ENCODE results near the gene CSTF1.
"Not testable (repeated sequence)": the region's sequence is repeated elsewhere in the genome, so short reads cannot be mapped to it uniquely, and the experiment has no call there.

The CSTF1 gene

DNA sequence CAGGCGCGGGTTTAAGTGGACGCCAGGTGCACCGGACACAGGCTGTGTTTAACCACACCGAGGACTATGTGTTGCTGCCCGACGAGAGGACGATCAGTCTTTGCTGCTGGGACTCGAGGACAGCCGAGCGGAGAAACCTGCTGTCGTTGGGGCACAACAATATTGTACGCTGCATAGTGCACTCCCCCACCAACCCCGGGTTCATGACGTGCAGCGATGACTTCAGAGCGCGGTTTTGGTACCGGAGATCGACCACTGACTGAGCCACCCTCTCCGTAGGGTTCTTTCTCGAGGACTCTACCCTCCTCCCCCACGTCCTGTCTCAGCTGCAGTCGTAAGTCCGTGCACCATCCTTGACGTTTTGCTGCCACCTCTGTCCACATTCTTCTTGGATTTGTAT, 11.0 kb downstream of the CSTF1 start:
- H3K27ac ChIP-seq (ENCODE audit: low read length): no peak overlapping the region
- H3K4me3 ChIP-seq (ENCODE audit: low read length): no peak overlapping the region
- H3K36me3 ChIP-seq (replicated peaks; ENCODE audit: insufficient read depth, low read length): peaks cover 23% of the 10 kb centered on the region
- H3K9me3 ChIP-seq (replicated peaks; ENCODE audit: insufficient read depth, low read length): no peaks in the 10 kb centered on the region
- H3F3A ChIP-seq (ENCODE audit: insufficient read depth, low read length): 0 out of 2 replicates have a peak, but pooled peaks cover 3% of the 10 kb centered on the region
- H3K9me2 ChIP-seq (replicated peaks; ENCODE audit: insufficient read depth, low read length): no peaks in the 10 kb centered on the region
- DNase-seq: no peak
- no peak overlapping the region for H2AFZ ChIP-seq (ENCODE audit: low read length)
- TF ChIP-seq EZH2phosphoT487 (IDR thresholded peaks at IDR 0.05; ENCODE audit: low read length) (no peak), CTCF (IDR thresholded peaks at IDR 0.05; ENCODE audit: low read length) (no peak), EZH2 (optimal IDR thresholded peaks at IDR 0.05; ENCODE audit: low read depth, low read length) (no peak)
- no peaks in the 10 kb centered on the region for H4K20me1 ChIP-seq (ENCODE audit: insufficient read depth, low read length)
- H3K79me2 ChIP-seq (ENCODE audit: low read length): peaks cover 50% of the 10 kb centered on the region
- no peak overlapping the region for H3K4me2 ChIP-seq (ENCODE audit: low read depth, low read length)
- H3K4me1 ChIP-seq (ENCODE audit: low read length): no peaks in the 10 kb centered on the region
- no peak overlapping the region for H3K9ac ChIP-seq (ENCODE audit: low read length)
- no peaks in the 10 kb centered on the region for H3K27me3 ChIP-seq (replicated peaks; ENCODE audit: insufficient read depth, low read length)

DNA sequence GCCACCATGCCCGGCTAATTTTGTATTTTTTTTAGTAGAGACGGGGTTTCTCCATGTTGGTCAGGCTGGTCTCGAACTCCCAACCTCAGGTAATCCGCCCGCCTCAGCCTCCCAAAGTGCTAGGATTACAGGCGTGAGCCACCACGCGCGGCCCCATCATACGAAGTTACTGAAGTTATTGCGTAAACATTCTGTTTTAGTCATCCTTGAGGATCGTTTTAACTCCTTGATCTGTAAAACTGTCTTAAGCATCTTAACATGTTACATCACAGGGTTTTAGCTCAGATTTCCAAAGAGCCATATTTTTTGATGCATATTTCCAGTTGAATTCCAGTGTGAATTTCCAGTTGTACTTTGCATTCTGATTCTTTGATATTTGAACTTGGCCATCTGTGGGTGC, 12.9 kb downstream of the CSTF1 start:
- not testable (repeated sequence) for DNase-seq; H3F3A ChIP-seq (ENCODE audit: insufficient read depth, low read length); H4K20me1 ChIP-seq (ENCODE audit: insufficient read depth, low read length); H3K27me3 ChIP-seq (replicated peaks; ENCODE audit: insufficient read depth, low read length); H3K9me3 ChIP-seq (replicated peaks; ENCODE audit: insufficient read depth, low read length); H3K9me2 ChIP-seq (replicated peaks; ENCODE audit: insufficient read depth, low read length); H3K4me2 ChIP-seq (ENCODE audit: low read depth, low read length); H3K27ac ChIP-seq (ENCODE audit: low read length); H2AFZ ChIP-seq (ENCODE audit: low read length); H3K4me1 ChIP-seq (ENCODE audit: low read length); H3K4me3 ChIP-seq (ENCODE audit: low read length); H3K9ac ChIP-seq (ENCODE audit: low read length)
- peaks cover 18% of the 10 kb centered on the region for H3K36me3 ChIP-seq (replicated peaks; ENCODE audit: insufficient read depth, low read length)
- H3K79me2 ChIP-seq (ENCODE audit: low read length): peaks cover 31% of the 10 kb centered on the region

GRCh38 chr20:56406910-56407309, 14.5 kb downstream of the CSTF1 start:
- H3K9me3 ChIP-seq (replicated peaks; ENCODE audit: insufficient read depth, low read length): no peaks in the 10 kb centered on the region
- H4K20me1 ChIP-seq (ENCODE audit: insufficient read depth, low read length): no peaks in the 10 kb centered on the region
- H3K79me2 ChIP-seq (ENCODE audit: low read length): peaks cover 16% of the 10 kb centered on the region
- H3K9me2 ChIP-seq (replicated peaks; ENCODE audit: insufficient read depth, low read length): no peaks in the 10 kb centered on the region
- H3K9ac ChIP-seq (ENCODE audit: low read length): no peak overlapping the region
- H3K27ac ChIP-seq (ENCODE audit: low read length): no peak overlapping the region
- H2AFZ ChIP-seq (ENCODE audit: low read length): no peak overlapping the region
- H3K36me3 ChIP-seq (replicated peaks; ENCODE audit: insufficient read depth, low read length): peaks cover 18% of the 10 kb centered on the region
- no peak for DNase-seq
- H3K4me3 ChIP-seq (ENCODE audit: low read length): no peak overlapping the region
- H3K4me1 ChIP-seq (ENCODE audit: low read length): no peaks in the 10 kb centered on the region
- TF ChIP-seq EZH2 (optimal IDR thresholded peaks at IDR 0.05; ENCODE audit: low read depth, low read length) (no peak), CTCF (IDR thresholded peaks at IDR 0.05; ENCODE audit: low read length) (no peak), EZH2phosphoT487 (IDR thresholded peaks at IDR 0.05; ENCODE audit: low read length) (no peak)
- H3K27me3 ChIP-seq (replicated peaks; ENCODE audit: insufficient read depth, low read length): no peaks in the 10 kb centered on the region
- no peak overlapping the region for H3K4me2 ChIP-seq (ENCODE audit: low read depth, low read length)
- H3F3A ChIP-seq (ENCODE audit: insufficient read depth, low read length): no peaks in the 10 kb centered on the region

DNA sequence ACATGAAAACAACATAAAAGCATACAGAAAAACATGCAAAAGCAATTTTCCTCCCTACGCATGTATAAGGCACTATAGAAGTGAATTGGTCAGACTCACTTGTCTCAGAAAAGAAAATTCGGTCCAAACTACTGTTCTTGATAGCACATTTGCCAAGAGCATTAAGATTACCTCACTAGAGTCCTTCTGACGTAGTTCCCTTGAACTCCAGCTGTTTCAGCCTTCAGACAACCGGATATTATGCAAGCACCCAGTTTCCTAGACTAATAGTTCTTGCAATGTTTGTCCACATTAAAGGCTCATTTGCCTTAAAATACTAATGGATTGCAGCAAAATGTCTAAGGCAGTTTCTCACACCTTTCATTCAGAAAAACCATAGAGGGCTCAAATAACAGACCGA, 17.1 kb downstream of the CSTF1 start:
- H3K79me2 ChIP-seq (ENCODE audit: low read length): peaks cover 8% of the 10 kb centered on the region
- H4K20me1 ChIP-seq (ENCODE audit: insufficient read depth, low read length): no peaks in the 10 kb centered on the region
- H3K27me3 ChIP-seq (replicated peaks; ENCODE audit: insufficient read depth, low read length): no peaks in the 10 kb centered on the region
- H3K36me3 ChIP-seq (replicated peaks; ENCODE audit: insufficient read depth, low read length): peaks cover 7% of the 10 kb centered on the region
- no peaks in the 10 kb centered on the region for H3F3A ChIP-seq (ENCODE audit: insufficient read depth, low read length)
- TF ChIP-seq EZH2 (optimal IDR thresholded peaks at IDR 0.05; ENCODE audit: low read depth, low read length) (no peak), EZH2phosphoT487 (IDR thresholded peaks at IDR 0.05; ENCODE audit: low read length) (no peak), CTCF (IDR thresholded peaks at IDR 0.05; ENCODE audit: low read length) (no peak)
- no peak overlapping the region for H3K4me2 ChIP-seq (ENCODE audit: low read depth, low read length)
- H3K4me1 ChIP-seq (ENCODE audit: low read length): no peaks in the 10 kb centered on the region
- H2AFZ ChIP-seq (ENCODE audit: low read length): no peak overlapping the region
- no peak overlapping the region for H3K27ac ChIP-seq (ENCODE audit: low read length)
- no peaks in the 10 kb centered on the region for H3K9me2 ChIP-seq (replicated peaks; ENCODE audit: insufficient read depth, low read length)
- H3K9me3 ChIP-seq (replicated peaks; ENCODE audit: insufficient read depth, low read length): no peaks in the 10 kb centered on the region
- no peak for DNase-seq
- no peak overlapping the region for H3K9ac ChIP-seq (ENCODE audit: low read length)
- no peak overlapping the region for H3K4me3 ChIP-seq (ENCODE audit: low read length)

Data from MM.1S (cell line).